Uterus (tissue), 4 donors: ENCODE data around the gene SIVA1. TPM values are rescaled to one million over a fixed set of nuclear protein-coding genes. Genes with fewer than 3 reads are reported as not detected.

Source experiments
- DNase-seq, 2 donors: peaks; one replicate each; pipeline ENCODE4 v3.0.0-alpha.2; 2019 to 2020
- H3K27ac ChIP-seq, 2 donors: fragments of 200-600 bp; sonication (generic); 1 replicate in 1 of 2; 2 replicates in 1 of 2; pipeline ENCODE4 v1.5.1; 2016 to 2018
- H3K27me3 ChIP-seq, 2 donors: fragments of 200-600 bp; sonication (generic); one replicate each; pipeline ENCODE4 v1.5.1; 2018 to 2019; ENCODE audit warnings: control low read depth in 1 of 2
- H3K36me3 ChIP-seq, 2 donors: fragments of 200-600 bp; sonication (generic); one replicate each; pipeline ENCODE4 v1.5.1; 2019; ENCODE audit warnings: control low read depth in 1 of 2
- H3K4me1 ChIP-seq, 2 donors: fragments of 200-600 bp; sonication (generic); one replicate each; pipeline ENCODE4 v1.5.1; 2018 to 2019; ENCODE audit warnings: control low read depth in 1 of 2
- H3K4me3 ChIP-seq, 2 donors: fragments of 200-600 bp; sonication (generic); 1 replicate in 1 of 2; 2 replicates in 1 of 2; pipeline ENCODE4 v1.5.1; 2018 to 2019; ENCODE audit warnings: mild to moderate bottlenecking in 1 of 2
- H3K9me3 ChIP-seq, 2 donors: fragments of 200-600 bp; sonication (generic); one replicate each; pipeline ENCODE4 v1.5.1; 2019; ENCODE audit warnings: control low read depth in 1 of 2
- CTCF ChIP-seq, 4 experiments: fragments of 200-600 bp in 2 of 4; fragments of 450-650 bp in 2 of 4; sonication (generic) in 2 of 4; IDR thresholded peaks; one replicate each; pipeline ENCODE4 v1.5.1; 2016 to 2019; ENCODE audit warnings: antibody characterized with exemption in 4 of 4, mild to moderate bottlenecking in 2 of 4, moderate library complexity in 1 of 4
- POLR2A ChIP-seq, 2 donors: fragments of 450-650 bp; IDR thresholded peaks; one replicate each; pipeline ENCODE4 v1.6.1; 2016; ENCODE audit warnings: antibody characterized with exemption in 2 of 2, mild to moderate bottlenecking in 1 of 2, moderate library complexity in 1 of 2
- intact Hi-C: fragments of 100-400 bp; cut with DNase I; formaldehyde crosslinking; loops from one replicate; pipeline ENCODE4 v1.15.1; 2023; ENCODE audit warnings: low total_unique reads
- total RNA-seq, 4 donors: library from RNA; depleted of rRNA in 3 of 4; stranded (reverse); fragments of >200 nt in 3 of 4; gene quantifications; one replicate each; pipeline versions ENCODE4 v1.1.0 to v1.2.4, GENCODE V29; 2014 to 2023
- donor health status: DM: yes; HTN: yes; CAD: no.

SIVA1 gene
- total RNA-seq, 4 donors from 2014 or later, result 79.4 to 366 (median 239) TPM

- Histone ChIP-seq H3K9me3 (no peaks in the 10 kb centered on the region), H3K36me3 (no peaks in the 10 kb centered on the region), H3K27me3 (no peaks in the 10 kb centered on the region), H3K27ac (no peak overlapping the region), H3K4me3 (no peak overlapping the region), H3K4me1 (no peaks in the 10 kb centered on the region)
- intact Hi-C loops, result no loop called here
- no peak for DNase-seq
- no peak for TF ChIP-seq POLR2A (IDR thresholded peaks at IDR 0.05)
- TF ChIP-seq CTCF (IDR thresholded peaks at IDR 0.05), result no peak
Measured at GRCh38 chr14:104744484-104744883, 8.5 kb upstream of the SIVA1 start.

- Histone ChIP-seq H3K4me1 (no peaks in the 10 kb centered on the region), H3K36me3 (no peaks in the 10 kb centered on the region), H3K27ac (no peak overlapping the region), H3K4me3 (no peak overlapping the region), H3K27me3 (no peaks in the 10 kb centered on the region), H3K9me3 (no peaks in the 10 kb centered on the region)
- TF ChIP-seq CTCF (IDR thresholded peaks at IDR 0.05) (no peak), POLR2A (IDR thresholded peaks at IDR 0.05) (no peak)
- intact Hi-C loops, result no loop called here
- DNase-seq, result no peak
Measured at GRCh38 chr14:104745431-104745830, 7.5 kb upstream of the SIVA1 start.

- intact Hi-C loops, result no loop called here
- no peak for DNase-seq
- Histone ChIP-seq H3K4me3 (no peak overlapping the region), H3K9me3 (no peaks in the 10 kb centered on the region), H3K27ac (no peak overlapping the region), H3K36me3 (no peaks in the 10 kb centered on the region), H3K27me3 (no peaks in the 10 kb centered on the region), H3K4me1 (no peaks in the 10 kb centered on the region)
- no peak for TF ChIP-seq POLR2A (IDR thresholded peaks at IDR 0.05)
- TF ChIP-seq CTCF (IDR thresholded peaks at IDR 0.05), result no peak
Measured at GRCh38 chr14:104746071-104746545, 6.8 kb upstream of the SIVA1 start.

- H3K36me3 ChIP-seq, result no peaks in the 10 kb centered on the region
- TF ChIP-seq POLR2A (IDR thresholded peaks at IDR 0.05), result no peak
- no peak for TF ChIP-seq CTCF (IDR thresholded peaks at IDR 0.05)
- no peaks in the 10 kb centered on the region for H3K27me3 ChIP-seq
- H3K9me3 ChIP-seq, result no peaks in the 10 kb centered on the region
- intact Hi-C loops, result no loop called here
- DNase-seq, result no peak
- no peak overlapping the region for H3K27ac ChIP-seq
- no peak overlapping the region for H3K4me3 ChIP-seq
- peaks cover 0 to 6% of the 10 kb centered on the region in 2 donors for H3K4me1 ChIP-seq
Measured at GRCh38 chr14:104746934-104747481, 5.9 kb upstream of the SIVA1 start.

- H3K36me3 ChIP-seq, result no peaks in the 10 kb centered on the region
- no peaks in the 10 kb centered on the region for H3K27me3 ChIP-seq
- no peak for TF ChIP-seq POLR2A (IDR thresholded peaks at IDR 0.05)
- no peak for TF ChIP-seq CTCF (IDR thresholded peaks at IDR 0.05)
- H3K9me3 ChIP-seq, result no peaks in the 10 kb centered on the region
- intact Hi-C loops, result no loop called here
- H3K4me1 ChIP-seq, result peaks cover 0 to 9% of the 10 kb centered on the region in 2 donors
- no peak overlapping the region for H3K4me3 ChIP-seq
- H3K27ac ChIP-seq, result no peak overlapping the region
- no peak for DNase-seq
Measured at GRCh38 chr14:104747876-104748275, 5.1 kb upstream of the SIVA1 start.
